Measurements from ENCODE around the gene URAD.

DNA sequence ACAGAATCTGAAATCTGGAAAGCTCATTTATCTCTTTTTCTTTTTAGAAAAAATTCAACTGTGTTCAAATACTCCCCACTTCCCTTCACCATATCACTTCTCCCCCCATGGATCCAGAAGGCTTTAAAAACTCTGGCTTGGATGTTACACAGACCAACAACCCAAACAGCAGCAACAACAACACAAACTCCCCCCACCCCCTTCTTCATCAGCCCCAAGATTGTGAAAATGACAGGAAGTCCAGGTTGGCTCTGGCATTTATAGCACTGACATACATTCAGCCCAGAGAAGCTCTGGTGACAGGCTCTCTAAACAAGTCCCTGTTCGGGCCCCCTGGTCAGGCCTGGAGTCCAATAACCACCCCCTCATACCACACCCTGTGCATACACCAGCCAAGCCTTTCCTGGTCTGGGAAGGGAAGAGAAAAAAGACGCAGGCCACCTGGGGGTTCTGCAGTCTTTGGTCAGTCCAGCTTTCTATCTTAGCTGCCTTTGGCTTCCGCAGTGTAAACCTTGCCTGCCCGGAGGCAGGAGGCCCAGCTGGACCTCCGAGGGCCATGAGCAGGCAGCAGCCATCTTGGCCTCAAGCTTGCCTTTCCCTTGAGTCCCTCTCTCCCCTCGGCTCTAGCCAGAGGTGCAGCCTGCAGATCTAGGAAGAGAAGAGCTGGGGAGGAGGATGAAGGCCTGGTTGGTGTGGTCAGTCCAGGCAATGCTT, 26.2 kb downstream of the URAD start:
- TF ChIP-seq, protein P1, sequence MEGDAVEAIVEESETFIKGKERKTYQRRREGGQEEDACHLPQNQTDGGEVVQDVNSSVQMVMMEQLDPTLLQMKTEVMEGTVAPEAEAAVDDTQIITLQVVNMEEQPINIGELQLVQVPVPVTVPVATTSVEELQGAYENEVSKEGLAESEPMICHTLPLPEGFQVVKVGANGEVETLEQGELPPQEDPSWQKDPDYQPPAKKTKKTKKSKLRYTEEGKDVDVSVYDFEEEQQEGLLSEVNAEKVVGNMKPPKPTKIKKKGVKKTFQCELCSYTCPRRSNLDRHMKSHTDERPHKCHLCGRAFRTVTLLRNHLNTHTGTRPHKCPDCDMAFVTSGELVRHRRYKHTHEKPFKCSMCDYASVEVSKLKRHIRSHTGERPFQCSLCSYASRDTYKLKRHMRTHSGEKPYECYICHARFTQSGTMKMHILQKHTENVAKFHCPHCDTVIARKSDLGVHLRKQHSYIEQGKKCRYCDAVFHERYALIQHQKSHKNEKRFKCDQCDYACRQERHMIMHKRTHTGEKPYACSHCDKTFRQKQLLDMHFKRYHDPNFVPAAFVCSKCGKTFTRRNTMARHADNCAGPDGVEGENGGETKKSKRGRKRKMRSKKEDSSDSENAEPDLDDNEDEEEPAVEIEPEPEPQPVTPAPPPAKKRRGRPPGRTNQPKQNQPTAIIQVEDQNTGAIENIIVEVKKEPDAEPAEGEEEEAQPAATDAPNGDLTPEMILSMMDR (IDR thresholded peaks at IDR 0.05; ENCODE audit: low read depth, low read length): no peak
- no peak for TF ChIP-seq MYC (IDR thresholded peaks at IDR 0.05; ENCODE audit: low read depth, low read length)
- no peak for TF ChIP-seq POLR2A (IDR thresholded peaks at IDR 0.05; ENCODE audit: extremely low read depth, insufficient read length)
- TF ChIP-seq, protein P2, sequence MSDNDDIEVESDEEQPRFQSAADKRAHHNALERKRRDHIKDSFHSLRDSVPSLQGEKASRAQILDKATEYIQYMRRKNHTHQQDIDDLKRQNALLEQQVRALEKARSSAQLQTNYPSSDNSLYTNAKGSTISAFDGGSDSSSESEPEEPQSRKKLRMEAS (IDR thresholded peaks at IDR 0.05; ENCODE audit: low read depth, low read length): no peak

All from NB4 (cell line).